C4-2B (cell line): ENCODE results near the gene TRIM17.

Source experiments
- ZFX ChIP-seq: fragments of 450-650 bp; IDR thresholded peaks from 2 replicates; pipeline ENCODE4 v1.6.1; 2017
- TF ChIP-seq, protein P1 (sequence below): fragments of 450-650 bp; conservative IDR thresholded peaks from 2 replicates; pipeline ENCODE4 v1.5.1; 2017; ENCODE audit warnings: mild to moderate bottlenecking

DNA sequence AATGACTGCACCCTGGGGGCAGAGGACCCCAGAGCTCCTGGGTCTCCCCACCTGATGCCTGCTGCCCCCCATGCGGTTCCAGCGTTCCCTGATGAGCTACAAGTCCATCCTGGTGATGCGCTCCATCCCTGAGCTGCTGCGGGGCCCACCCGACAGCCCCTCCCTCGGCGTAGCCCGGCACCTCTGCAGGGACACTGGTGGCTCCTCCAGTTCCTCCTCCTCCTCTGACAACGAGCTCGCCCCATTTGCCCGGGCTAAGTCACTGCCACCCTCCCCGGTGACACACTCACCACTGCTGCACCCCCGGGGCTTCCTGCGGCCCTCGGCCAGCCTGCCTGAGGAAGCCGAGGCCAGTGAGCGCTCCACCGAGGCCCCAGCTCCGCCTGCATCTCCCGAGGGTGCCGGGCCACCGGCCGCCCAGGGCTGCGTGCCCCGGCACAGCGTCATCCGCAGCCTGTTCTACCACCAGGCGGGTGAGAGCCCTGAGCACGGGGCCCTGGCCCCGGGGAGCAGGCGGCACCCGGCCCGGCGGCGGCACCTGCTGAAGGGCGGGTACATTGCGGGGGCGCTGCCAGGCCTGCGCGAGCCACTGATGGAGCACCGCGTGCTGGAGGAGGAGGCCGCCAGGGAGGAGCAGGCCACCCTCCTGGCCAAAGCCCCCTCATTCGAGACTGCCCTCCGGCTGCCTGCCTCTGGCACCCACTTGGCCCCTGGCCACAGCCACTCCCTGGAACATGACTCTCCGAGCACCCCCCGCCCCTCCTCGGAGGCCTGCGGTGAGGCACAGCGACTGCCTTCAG lies 45.5 kb downstream of the TRIM17 start:
- TF ChIP-seq, protein P1, sequence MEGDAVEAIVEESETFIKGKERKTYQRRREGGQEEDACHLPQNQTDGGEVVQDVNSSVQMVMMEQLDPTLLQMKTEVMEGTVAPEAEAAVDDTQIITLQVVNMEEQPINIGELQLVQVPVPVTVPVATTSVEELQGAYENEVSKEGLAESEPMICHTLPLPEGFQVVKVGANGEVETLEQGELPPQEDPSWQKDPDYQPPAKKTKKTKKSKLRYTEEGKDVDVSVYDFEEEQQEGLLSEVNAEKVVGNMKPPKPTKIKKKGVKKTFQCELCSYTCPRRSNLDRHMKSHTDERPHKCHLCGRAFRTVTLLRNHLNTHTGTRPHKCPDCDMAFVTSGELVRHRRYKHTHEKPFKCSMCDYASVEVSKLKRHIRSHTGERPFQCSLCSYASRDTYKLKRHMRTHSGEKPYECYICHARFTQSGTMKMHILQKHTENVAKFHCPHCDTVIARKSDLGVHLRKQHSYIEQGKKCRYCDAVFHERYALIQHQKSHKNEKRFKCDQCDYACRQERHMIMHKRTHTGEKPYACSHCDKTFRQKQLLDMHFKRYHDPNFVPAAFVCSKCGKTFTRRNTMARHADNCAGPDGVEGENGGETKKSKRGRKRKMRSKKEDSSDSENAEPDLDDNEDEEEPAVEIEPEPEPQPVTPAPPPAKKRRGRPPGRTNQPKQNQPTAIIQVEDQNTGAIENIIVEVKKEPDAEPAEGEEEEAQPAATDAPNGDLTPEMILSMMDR = no peak
- no peak for TF ChIP-seq ZFX
